HEK293 (cell line): ENCODE data around the gene NUDT9.
"Not testable (repeated sequence)": the region's sequence is repeated elsewhere in the genome, so short reads cannot be mapped to it uniquely, and the experiment has no call there.

Experiments used
- CTCF ChIP-seq: fragments of 450-650 bp; formaldehyde crosslinking; IDR thresholded peaks from 2 replicates; pipeline ENCODE4 v1.5.1; 2016; ENCODE audit warnings: missing biosample characterization, missing genetic modification characterization
- ZNF596 ChIP-seq: fragments of 450-650 bp; IDR thresholded peaks from 2 replicates; pipeline ENCODE4 v1.5.0; 2018; ENCODE audit warnings: missing biosample characterization, mild to moderate bottlenecking, missing genetic modification characterization, moderate library complexity
- ZNF76 ChIP-seq: fragments of 450-650 bp; formaldehyde crosslinking; IDR thresholded peaks from 2 replicates; pipeline ENCODE4; 2016; ENCODE audit warnings: low read depth, missing biosample characterization, missing genetic modification characterization, borderline replicate concordance
- ZNF776 ChIP-seq: fragments of 450-650 bp; formaldehyde crosslinking; IDR thresholded peaks from 2 replicates; pipeline ENCODE4 v1.5.0; 2017; ENCODE audit warnings: missing biosample characterization, missing genetic modification characterization, borderline replicate concordance

- not testable (repeated sequence) for TF ChIP-seq ZNF76 (tag by site-specific recombination); CTCF (tag by site-specific recombination); ZNF776 (tag by site-specific recombination); ZNF596
These were observed 27.3 kb upstream of the NUDT9 start for GRCh38 chr4:87395073-87395472.
